WI38 (cell line): ENCODE data around the gene WNK2.

Experiments used
- H3K4me3 ChIP-seq: 2 replicates; pipeline ENCODE4 v1.5.1; 2011; ENCODE audit warnings: low read depth, mild to moderate bottlenecking, control low read depth, low read length
- TF ChIP-seq, protein P1 (sequence below): IDR thresholded peaks from 2 replicates; pipeline ENCODE4 v1.5.1; 2012; ENCODE audit warnings: low read depth, mild to moderate bottlenecking, control low read depth, low read length

WNK2 gene

GRCh38 chr9:93280661-93281259, 96.8 kb downstream of the WNK2 start:
- TF ChIP-seq, protein P1, sequence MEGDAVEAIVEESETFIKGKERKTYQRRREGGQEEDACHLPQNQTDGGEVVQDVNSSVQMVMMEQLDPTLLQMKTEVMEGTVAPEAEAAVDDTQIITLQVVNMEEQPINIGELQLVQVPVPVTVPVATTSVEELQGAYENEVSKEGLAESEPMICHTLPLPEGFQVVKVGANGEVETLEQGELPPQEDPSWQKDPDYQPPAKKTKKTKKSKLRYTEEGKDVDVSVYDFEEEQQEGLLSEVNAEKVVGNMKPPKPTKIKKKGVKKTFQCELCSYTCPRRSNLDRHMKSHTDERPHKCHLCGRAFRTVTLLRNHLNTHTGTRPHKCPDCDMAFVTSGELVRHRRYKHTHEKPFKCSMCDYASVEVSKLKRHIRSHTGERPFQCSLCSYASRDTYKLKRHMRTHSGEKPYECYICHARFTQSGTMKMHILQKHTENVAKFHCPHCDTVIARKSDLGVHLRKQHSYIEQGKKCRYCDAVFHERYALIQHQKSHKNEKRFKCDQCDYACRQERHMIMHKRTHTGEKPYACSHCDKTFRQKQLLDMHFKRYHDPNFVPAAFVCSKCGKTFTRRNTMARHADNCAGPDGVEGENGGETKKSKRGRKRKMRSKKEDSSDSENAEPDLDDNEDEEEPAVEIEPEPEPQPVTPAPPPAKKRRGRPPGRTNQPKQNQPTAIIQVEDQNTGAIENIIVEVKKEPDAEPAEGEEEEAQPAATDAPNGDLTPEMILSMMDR: no peak
- H3K4me3 ChIP-seq: no peak overlapping the region

- TF ChIP-seq, protein P1: no peak
- H3K4me3 ChIP-seq: no peak overlapping the region
Measured at GRCh38 chr9:93286252-93287188, 102.6 kb downstream of the WNK2 start.

- no peak overlapping the region for H3K4me3 ChIP-seq
- TF ChIP-seq, protein P1: no peak
Measured at GRCh38 chr9:93287189-93287552, 103.2 kb downstream of the WNK2 start.

DNA sequence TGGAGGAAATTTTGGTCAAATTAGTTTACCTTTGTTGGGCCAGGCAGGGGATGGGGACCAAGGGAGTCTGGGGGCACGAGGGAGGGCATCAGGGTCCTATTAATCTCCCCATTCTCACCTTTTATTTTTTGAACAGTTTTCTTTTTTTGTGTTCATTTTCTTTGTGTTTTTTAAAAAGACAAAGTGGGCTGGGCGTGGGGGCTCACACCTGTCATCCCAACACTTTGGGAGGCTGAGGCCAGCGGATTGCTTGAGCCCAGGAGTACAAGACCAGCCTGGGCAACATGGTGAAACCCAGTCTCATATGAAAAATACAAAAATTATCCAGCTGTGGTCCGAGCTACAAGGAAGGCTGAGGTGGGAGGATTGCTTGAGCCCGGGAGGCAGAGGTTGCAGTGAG, 103.7 kb downstream of the WNK2 start:
- TF ChIP-seq, protein P1: no peak
- no peak overlapping the region for H3K4me3 ChIP-seq

GRCh38 chr9:93288341-93288740, 104.4 kb downstream of the WNK2 start:
- H3K4me3 ChIP-seq: no peak overlapping the region
- TF ChIP-seq, protein P1: no peak

DNA sequence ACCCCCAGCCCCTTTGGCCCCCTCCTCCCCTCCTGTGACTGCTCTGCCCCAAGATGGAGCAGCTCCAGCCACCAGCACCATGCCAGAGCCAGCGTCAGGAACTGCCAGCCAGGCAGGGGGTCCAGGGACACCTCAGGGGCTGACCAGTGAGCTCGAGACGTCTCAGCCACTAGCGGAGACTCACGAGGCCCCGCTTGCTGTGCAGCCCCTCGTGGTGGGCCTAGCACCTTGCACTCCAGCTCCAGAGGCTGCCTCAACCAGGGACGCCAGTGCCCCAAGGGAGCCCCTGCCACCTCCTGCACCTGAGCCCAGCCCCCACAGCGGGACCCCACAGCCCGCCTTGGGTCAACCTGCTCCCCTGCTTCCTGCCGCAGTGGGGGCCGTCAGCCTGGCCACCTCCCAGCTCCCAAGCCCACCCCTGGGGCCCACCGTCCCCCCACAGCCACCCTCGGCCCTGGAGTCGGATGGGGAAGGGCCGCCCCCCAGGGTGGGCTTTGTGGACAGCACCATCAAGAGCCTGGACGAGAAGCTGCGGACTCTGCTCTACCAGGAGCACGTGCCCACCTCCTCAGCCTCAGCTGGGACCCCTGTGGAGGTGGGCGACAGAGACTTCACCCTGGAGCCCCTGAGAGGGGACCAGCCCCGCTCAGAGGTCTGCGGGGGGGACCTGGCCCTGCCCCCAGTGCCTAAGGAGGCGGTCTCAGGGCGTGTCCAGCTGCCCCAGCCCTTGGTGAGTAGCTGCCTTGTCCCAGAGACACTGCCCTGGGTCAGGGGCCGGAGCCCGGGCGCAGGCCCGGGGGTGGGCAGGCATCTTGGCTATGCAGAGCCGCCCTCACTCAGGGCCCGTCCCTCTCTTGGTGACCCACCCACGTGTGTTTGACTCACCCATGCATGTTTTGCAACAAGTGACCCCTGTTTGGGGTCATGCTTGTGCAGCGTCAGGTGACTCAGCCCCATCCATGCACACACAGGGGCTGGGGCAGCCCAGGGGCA, 105.2 kb downstream of the WNK2 start:
- TF ChIP-seq, protein P1: no peak
- H3K4me3 ChIP-seq: no peak overlapping the region
